NCI-H187 treated with DMSO at 0.1 percent for 48 hours (cell line): ENCODE data around the gene SIN3A.

ENCODE experiments used
- DNase-seq: peaks from one replicate; lab custom pipeline; 2025; lab: John Stamatoyannopoulos, UW

SIN3A gene

GRCh38 chr15:75380773-75381172 is 70.7 kb downstream of the SIN3A start:
- DNase-seq, result no peak

GRCh38 chr15:75371901-75372688 is 79.4 kb downstream of the SIN3A start:
- no peak for DNase-seq

- no peak for DNase-seq
Measured at GRCh38 chr15:75371486-75371885, 80.0 kb downstream of the SIN3A start.

DNA sequence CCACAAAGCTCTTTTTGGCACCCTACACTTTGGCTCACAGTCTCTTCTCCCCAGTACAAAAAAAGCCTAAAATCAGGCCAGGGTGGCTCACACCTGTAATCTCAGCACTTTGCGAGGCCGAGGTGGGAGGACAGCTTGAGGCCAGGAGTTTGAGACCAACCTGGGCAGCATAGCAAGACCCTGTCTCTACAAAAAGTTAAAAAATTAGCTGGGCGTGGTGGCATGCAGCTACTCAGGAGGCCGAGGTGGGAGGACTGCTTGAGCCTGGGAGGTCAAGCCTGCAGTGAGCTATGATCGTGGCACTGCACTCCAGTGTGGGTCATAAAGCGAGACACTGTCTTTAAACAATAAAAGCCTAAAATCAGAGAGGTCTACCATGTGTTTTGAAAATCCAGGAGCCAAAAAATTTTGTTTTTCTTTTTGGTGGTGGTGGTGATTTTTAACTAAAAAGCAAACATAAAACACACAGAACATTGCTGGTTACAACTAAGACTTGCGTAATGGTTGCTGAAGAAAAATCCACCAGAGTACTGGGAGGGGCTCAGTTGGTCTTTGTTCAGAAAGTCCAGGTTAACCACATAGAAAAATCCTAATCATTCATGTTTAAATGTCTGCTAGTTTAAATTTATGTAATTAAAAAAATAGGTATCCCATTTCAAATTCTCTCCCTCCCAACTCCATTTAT is 81.5 kb downstream of the SIN3A start:
- no peak for DNase-seq

DNA sequence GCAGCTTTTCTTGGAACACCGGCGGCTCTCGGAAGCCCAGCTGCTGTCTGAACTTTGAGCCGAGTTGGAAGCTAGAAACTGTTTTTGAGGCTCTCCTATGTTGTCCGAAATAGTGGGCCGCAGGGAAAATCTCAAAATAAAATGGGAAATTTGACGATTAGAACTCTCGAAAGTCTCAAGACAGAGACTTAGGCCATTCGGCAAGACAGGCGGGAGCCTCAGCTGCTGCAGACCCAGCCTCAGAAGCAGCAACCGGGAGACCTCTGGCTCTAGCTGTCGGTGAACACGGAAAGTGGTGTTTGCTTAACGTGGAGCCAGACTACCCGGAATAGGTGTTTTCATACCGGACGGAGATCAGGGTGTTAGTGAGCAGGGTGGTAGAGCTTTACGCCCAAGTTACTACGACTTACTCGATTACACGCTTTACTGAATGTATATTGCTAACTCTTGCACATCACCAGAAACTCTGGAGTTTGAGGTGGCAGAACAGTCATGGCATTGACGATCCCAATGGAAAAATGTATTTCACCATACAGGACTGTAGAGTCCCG is 82.7 kb downstream of the SIN3A start:
- DNase-seq, result no peak

DNA sequence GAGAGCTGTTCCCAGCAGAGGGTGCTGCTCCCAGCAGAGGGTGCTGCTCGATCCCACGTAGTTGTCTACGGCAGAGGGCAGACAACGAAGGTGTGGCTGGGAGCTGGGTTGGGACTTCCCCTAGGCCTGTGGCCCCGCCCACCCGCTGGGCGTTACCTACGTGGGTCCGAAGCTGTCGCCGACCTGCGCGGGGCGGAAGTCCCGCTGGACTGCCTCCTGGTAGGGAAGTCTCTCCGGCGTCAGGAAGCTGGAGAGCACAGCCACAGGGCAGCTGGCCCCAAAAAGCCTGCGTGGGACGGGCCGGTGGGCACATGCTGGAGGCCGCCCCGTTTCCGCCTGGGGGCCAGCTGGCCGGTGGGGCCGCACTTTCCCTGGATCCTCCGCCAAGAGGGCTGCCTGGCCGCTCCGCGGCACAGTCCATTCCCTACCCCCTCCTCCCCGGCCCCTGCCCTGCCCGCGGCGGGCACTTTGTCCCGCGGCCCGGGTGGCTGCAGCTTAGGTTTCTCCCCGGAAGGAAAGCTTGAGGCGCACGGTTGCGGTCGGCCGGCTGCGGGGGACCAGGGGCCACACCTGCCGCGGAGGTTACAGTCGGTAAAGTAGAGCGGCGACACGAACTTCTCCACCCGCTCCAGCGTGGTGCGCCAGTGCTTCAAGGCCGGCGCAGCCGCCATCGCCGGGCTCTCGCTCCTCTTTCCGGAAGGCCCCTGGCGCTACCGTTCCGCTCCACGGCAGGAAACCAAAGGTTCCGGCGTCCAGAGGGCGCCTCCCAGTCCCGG is 83.4 kb downstream of the SIN3A start, which contains the start of gene MAN2C1:
TSS of gene MAN2C1 (minus strand) at position 695 of the 776 bp plus-strand sequence. CDS start at position 671, 24 bp downstream.
- peak; percentile 27 for DNase-seq

GRCh38 chr15:75367406-75367912 is 84.0 kb downstream of the SIN3A start:
- DNase-seq, result no peak

DNA sequence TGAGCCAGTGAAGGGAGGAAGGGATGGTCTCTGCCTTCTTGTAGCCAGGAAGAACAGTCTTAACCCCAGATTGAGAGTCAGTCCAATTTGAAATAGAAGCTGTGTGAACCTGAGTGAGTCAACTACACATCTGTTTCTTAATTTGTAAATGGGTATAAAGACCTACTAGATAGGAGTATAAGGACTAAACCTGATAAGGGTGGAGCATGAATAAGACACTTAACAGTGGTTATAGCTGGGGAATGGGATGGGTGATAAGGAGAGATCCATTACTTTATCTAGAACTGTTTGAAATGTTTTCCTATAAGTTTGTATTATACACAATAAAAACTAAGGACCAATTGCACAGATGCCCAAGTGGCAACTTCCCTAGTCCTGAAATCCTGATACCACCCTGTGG is 84.5 kb downstream of the SIN3A start:
- no peak for DNase-seq

DNA sequence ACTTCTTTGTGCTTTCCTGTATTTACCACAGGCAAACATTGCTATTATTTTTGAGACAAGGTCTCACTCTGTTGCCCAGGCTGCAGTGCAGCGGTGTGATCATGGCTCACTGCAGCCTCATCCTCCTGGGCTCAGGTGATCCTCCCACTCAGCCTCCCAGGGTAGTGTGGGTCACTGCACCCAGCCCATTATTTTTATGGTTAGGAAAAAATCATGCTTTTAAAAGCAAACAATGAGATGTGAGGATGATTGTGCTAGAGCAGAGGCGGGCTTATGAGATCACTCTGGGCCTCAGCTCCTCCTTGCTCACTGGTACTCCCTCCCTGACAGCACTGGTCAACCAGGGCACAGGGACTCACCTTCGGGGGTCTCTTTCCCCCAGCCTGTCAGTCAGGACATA is 85.3 kb downstream of the SIN3A start:
- no peak for DNase-seq

GRCh38 chr15:75364881-75365280 is 86.6 kb downstream of the SIN3A start:
- DNase-seq, result no peak

DNA sequence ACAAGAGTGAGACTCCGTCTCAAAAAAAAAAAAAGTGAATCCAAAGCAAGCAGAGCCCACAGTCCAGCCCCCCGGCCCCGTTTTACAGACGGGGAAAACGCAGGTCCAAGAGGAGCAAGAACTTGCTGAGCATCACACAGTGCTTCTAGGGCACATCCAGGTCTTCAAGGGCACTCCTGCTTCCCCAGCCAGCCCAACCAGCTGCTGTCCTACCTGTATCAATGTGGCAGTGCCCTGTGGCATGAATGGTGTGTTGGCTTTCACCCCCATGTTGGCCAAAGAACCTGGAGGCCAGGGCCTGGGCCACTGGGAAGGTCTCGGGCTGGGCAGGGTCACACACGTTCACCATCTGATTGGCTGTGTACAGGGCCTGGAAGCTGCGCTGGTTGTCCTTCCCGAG is 87.7 kb downstream of the SIN3A start:
- DNase-seq, result no peak

DNA sequence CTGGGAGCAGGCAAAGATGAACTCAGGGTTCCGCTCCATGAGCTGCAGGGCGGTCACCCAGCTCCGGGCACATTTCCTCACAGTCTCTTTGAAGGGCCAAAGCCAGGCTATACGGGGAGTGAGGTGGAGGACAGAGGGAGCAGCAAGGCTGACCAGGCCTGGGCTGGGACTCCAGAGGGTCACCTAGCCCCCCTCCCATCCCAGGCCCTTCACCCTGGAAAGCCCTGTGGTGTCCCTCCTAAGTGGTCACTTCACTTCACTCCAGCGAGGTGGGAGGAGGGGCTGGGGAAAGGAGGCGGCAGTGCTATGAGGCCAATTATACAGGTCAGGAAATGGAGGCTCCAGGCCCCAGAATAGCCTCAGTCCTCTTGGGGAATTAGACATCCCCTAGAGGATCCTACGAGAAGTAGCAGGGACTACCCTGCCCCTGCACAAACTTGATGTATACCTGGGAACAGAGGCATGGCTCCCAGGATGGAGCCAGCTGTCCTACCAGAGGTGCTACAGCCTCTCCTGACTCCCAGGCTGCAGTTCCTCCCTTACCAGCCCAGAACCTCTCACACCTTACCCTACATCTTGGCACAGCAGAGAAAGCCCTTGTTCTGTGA is 88.7 kb downstream of the SIN3A start:
- no peak for DNase-seq

DNA sequence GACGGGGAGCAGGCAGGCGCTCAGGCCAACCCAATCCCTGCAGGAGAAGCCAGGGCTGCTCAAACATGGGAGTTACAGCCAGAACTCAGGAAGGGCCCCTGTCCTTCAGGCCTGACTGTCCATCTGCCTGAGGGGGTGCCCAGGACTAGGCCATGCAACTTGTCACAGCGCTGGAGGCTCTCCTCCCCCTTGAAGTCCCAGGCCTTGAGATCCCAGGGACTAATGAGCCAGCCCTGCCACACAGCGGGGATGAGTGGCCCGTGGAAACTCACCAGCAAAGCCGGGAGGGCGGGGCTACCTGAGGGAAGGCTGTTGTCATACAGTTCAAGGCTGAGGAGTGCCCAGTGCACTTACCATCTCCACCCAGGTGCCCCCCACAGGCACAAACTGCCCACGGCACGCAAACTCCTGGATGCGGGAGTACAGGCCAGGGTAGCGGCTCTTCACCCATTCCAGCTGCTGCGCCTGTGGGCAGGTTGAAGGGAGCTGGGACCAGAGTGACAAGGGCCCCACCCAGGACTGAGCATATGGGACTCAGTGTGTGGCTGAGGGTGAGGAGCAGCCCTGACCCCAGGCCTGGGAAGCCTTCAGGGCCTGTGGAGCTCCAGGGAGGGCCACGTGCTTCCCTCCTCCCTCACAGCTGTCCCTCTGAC is 89.4 kb downstream of the SIN3A start:
- DNase-seq, result no peak

- DNase-seq, result no peak
Measured at GRCh38 chr15:75361361-75361988, 90.0 kb downstream of the SIN3A start.

DNA sequence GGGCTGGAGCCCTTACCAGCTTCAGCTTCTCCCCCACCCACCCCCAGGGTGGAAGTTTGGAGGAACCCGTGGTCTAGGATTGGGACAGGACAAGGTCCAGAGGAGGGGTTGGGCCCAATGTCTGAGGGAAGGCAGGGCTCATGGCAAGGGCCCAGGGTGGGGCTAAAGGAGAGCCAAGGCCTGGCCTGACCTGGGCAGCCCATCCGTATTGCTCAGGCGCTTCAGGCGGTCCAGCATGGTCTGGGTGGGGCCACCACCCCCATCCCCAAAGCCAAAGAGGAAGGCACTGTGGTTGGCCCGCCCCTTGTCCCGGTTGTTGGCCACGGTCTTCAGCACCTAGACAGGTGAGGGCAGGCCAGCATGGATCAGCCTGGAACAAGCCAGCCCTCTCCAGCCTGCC is 90.6 kb downstream of the SIN3A start:
- DNase-seq, result no peak

- DNase-seq, result no peak
Measured at GRCh38 chr15:75360391-75360790, 91.1 kb downstream of the SIN3A start.

DNA sequence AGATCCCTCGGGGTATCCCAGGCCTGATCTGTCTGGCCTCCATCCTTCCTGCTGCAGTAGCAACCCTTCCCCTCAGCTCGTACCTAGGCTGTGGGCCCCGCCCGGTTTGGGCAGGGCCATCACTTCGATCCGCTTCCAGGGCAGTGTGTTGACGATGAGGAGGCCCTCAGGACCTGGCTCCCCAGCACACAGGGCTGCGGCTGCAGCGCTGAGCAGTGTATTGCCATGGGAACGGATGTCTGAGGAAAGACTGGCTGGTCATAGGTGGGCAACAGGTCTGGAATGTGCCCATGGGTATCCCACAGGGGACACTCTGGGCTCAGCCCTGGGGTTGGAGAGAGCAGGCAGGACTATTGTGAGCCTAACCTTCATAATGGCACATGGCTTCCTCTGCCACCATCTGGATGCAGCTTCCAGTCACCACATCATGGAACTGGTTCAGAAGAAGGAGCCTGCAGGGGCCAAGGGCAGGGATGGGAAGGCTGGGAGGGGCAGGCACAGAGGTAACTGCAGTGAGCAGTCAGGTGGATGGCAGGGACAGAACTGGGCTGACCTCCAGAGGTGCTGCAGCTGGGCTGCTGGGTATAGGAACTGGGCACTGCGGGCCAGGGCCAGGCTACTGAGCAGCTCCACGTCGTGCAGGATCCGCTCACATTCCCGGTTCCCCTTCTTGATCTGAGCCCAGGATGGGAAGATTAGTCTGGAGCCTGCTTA is 91.8 kb downstream of the SIN3A start:
- no peak for DNase-seq

DNA sequence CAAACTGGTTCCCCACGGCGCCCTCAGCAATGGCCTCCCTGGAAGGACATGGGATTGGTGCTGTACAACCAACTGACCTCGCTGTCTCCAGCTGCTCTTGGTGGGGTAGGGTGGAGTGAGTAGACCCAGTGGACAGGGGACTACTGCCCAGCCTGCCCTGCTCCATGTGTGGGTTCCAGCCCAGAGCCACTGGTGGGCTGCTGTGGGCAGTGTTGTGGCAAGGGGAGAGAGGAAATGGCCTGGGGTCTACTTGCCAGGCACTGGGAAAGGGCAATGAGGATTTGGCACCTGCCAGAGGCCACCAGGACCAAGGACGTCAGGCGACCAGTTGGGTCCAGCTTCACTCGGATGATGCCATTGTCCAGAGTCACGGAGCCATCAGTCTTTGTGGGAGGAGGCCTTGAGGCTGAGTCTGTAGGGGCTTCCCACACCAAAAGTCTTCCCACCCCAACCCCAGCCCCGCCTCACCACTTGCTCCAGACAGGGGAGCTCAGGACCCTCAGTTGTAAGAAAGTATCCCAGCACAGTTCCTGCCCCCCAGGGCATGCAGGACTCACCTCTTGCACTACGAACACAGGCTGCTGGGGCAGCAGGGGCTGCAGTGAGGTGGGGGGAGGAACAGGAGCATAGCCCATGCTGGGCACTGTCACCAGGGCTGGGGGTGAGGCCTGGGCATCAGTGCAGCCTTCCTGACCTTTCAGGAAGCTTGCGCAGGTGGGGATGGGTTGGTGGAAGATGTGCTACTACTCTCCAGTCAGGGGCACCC is 92.5 kb downstream of the SIN3A start:
- no peak for DNase-seq

DNA sequence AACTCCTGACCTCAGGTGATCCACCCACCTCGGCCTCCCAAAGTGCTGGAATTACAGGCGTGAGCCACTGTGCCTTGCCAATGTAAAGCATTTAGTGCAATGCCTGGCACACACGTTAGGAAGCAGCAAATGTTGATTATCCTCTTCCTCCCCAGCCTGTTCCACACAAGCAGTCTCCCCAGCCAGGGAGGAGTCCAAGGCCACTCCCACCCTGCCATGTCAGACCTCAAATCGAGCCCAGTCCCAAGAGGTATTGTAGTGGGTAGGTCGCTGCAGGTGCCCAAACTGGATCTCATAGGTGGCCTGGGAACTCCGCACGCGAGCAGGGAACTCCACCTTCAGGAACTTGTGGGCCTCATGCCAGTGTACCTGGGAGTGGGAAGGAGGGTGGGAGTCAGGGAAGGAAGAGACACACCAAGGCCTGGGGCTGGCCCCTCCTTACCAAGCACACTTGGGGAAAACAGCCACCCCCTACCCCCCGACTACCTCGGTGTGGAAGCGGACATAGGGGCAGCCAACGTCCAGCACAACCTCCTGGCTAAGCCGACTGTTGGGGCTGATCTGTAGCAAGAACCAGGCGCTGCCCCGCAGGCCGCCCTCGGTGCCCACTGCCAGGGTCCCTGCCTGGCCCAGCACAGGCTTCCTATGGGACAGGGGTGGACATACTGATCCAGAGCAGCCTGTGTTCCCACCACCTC is 93.4 kb downstream of the SIN3A start:
- DNase-seq, result no peak
